ENCODE data around the gene TANC1.
A peak's percentile ranks its signal among the peaks of the same experiment; 100 is the strongest.

TANC1 gene

GRCh38 chr2:159118115-159118858 is 149.8 kb downstream of the TANC1 start:
- no peaks in the 10 kb centered on the region for H3K36me3 ChIP-seq (ENCODE audit: control insufficient read depth, insufficient read depth, low read length)
- no peaks in the 10 kb centered on the region for H3K27me3 ChIP-seq (ENCODE audit: control insufficient read depth, insufficient read depth, low read length)
- no peak overlapping the region for H3K4me3 ChIP-seq (ENCODE audit: low read depth, low read length)
- H3K4me1 ChIP-seq (ENCODE audit: control insufficient read depth, insufficient read depth, low read length) = peaks cover 3% of the 10 kb centered on the region; the same call in 1 of the 2 replicates
- H3K9ac ChIP-seq (ENCODE audit: low read length) = no peak overlapping the region
- no peak overlapping the region for H3K27ac ChIP-seq (ENCODE audit: low read depth, low read length)
- no peaks in the 10 kb centered on the region for H3K9me3 ChIP-seq (ENCODE audit: control insufficient read depth, insufficient read depth, low read depth, low read length)

GRCh38 chr2:159118859-159119500 is 150.5 kb downstream of the TANC1 start:
- no peaks in the 10 kb centered on the region for H3K27me3 ChIP-seq (ENCODE audit: control insufficient read depth, insufficient read depth, low read length)
- H3K9ac ChIP-seq (ENCODE audit: low read length) = no peak overlapping the region
- no peak overlapping the region for H3K27ac ChIP-seq (ENCODE audit: low read depth, low read length)

GRCh38 chr2:159119652-159120257 is 151.3 kb downstream of the TANC1 start:
- H3K27ac ChIP-seq (ENCODE audit: low read depth, low read length) = no peak overlapping the region
- no peak overlapping the region for H3K9ac ChIP-seq (ENCODE audit: low read length)
- no peaks in the 10 kb centered on the region for H3K27me3 ChIP-seq (ENCODE audit: control insufficient read depth, insufficient read depth, low read length)
- no peak overlapping the region for H3K4me3 ChIP-seq (ENCODE audit: low read depth, low read length)
- no peaks in the 10 kb centered on the region for H3K36me3 ChIP-seq (ENCODE audit: control insufficient read depth, insufficient read depth, low read length)
- H3K9me3 ChIP-seq (ENCODE audit: control insufficient read depth, insufficient read depth, low read depth, low read length) = no peaks in the 10 kb centered on the region
- peaks cover 10% of the 10 kb centered on the region for H3K4me1 ChIP-seq (ENCODE audit: control insufficient read depth, insufficient read depth, low read length)

More at GRCh38 chr2:159118859-159119500, 150.5 kb downstream of the TANC1 start:
- Histone ChIP-seq H3K4me3 (ENCODE audit: low read depth, low read length) (no peak overlapping the region), H3K4me1 (ENCODE audit: control insufficient read depth, insufficient read depth, low read length) (peaks cover 3% of the 10 kb centered on the region; the same call in 1 of the 2 replicates), H3K9me3 (ENCODE audit: control insufficient read depth, insufficient read depth, low read depth, low read length) (no peaks in the 10 kb centered on the region), H3K36me3 (ENCODE audit: control insufficient read depth, insufficient read depth, low read length) (no peaks in the 10 kb centered on the region)

GRCh38 chr2:159123786-159124185 is 155.3 kb downstream of the TANC1 start:
- peaks cover 12% of the 10 kb centered on the region for H3K4me1 ChIP-seq (ENCODE audit: control insufficient read depth, insufficient read depth, low read length)
- H3K9ac ChIP-seq (ENCODE audit: low read length) = no peak overlapping the region
- no peak overlapping the region for H3K4me3 ChIP-seq (ENCODE audit: low read depth, low read length)
- no peaks in the 10 kb centered on the region for H3K9me3 ChIP-seq (ENCODE audit: control insufficient read depth, insufficient read depth, low read depth, low read length)
- H3K27me3 ChIP-seq (ENCODE audit: control insufficient read depth, insufficient read depth, low read length) = no peaks in the 10 kb centered on the region
- no peak overlapping the region for H3K27ac ChIP-seq (ENCODE audit: low read depth, low read length)
- H3K36me3 ChIP-seq (ENCODE audit: control insufficient read depth, insufficient read depth, low read length) = no peaks in the 10 kb centered on the region

- Histone ChIP-seq H3K4me3 (ENCODE audit: low read depth, low read length) (no peak overlapping the region), H3K4me1 (ENCODE audit: control insufficient read depth, insufficient read depth, low read length) (peaks cover 12% of the 10 kb centered on the region), H3K36me3 (ENCODE audit: control insufficient read depth, insufficient read depth, low read length) (no peaks in the 10 kb centered on the region), H3K27ac (ENCODE audit: low read depth, low read length) (peak overlapping the region; percentile 74; the same call in 1 of the 2 replicates), H3K27me3 (ENCODE audit: control insufficient read depth, insufficient read depth, low read length) (no peaks in the 10 kb centered on the region), H3K9me3 (ENCODE audit: control insufficient read depth, insufficient read depth, low read depth, low read length) (no peaks in the 10 kb centered on the region), H3K9ac (ENCODE audit: low read length) (peak overlapping the region; percentile 51)
Observed at GRCh38 chr2:159124441-159124911, 156.0 kb downstream of the TANC1 start.

- no peak overlapping the region for H3K9ac ChIP-seq (ENCODE audit: low read length)
- H3K36me3 ChIP-seq (ENCODE audit: control insufficient read depth, insufficient read depth, low read length) = no peaks in the 10 kb centered on the region
- H3K4me3 ChIP-seq (ENCODE audit: low read depth, low read length) = no peak overlapping the region
- H3K27ac ChIP-seq (ENCODE audit: low read depth, low read length) = no peak overlapping the region; the same call in 1 of the 2 replicates
- H3K9me3 ChIP-seq (ENCODE audit: control insufficient read depth, insufficient read depth, low read depth, low read length) = no peaks in the 10 kb centered on the region
- H3K4me1 ChIP-seq (ENCODE audit: control insufficient read depth, insufficient read depth, low read length) = peaks cover 12% of the 10 kb centered on the region
- H3K27me3 ChIP-seq (ENCODE audit: control insufficient read depth, insufficient read depth, low read length) = no peaks in the 10 kb centered on the region
Observed at GRCh38 chr2:159124931-159125467, 156.6 kb downstream of the TANC1 start.

GRCh38 chr2:159125858-159126257 is 157.4 kb downstream of the TANC1 start:
- peaks cover 12% of the 10 kb centered on the region for H3K4me1 ChIP-seq (ENCODE audit: control insufficient read depth, insufficient read depth, low read length)

GRCh38 chr2:159126432-159127022 is 158.1 kb downstream of the TANC1 start:
- no peaks in the 10 kb centered on the region for H3K27me3 ChIP-seq (ENCODE audit: control insufficient read depth, insufficient read depth, low read length)
- no peak overlapping the region for H3K4me3 ChIP-seq (ENCODE audit: low read depth, low read length)
- no peaks in the 10 kb centered on the region for H3K36me3 ChIP-seq (ENCODE audit: control insufficient read depth, insufficient read depth, low read length)
- H3K4me1 ChIP-seq (ENCODE audit: control insufficient read depth, insufficient read depth, low read length) = peaks cover 14% of the 10 kb centered on the region
- no peak overlapping the region for H3K9ac ChIP-seq (ENCODE audit: low read length)
- H3K27ac ChIP-seq (ENCODE audit: low read depth, low read length) = no peak overlapping the region
- no peaks in the 10 kb centered on the region for H3K9me3 ChIP-seq (ENCODE audit: control insufficient read depth, insufficient read depth, low read depth, low read length)

More at GRCh38 chr2:159125858-159126257, 157.4 kb downstream of the TANC1 start:
- Histone ChIP-seq H3K36me3 (ENCODE audit: control insufficient read depth, insufficient read depth, low read length) (no peaks in the 10 kb centered on the region), H3K4me3 (ENCODE audit: low read depth, low read length) (no peak overlapping the region), H3K27ac (ENCODE audit: low read depth, low read length) (no peak overlapping the region), H3K27me3 (ENCODE audit: control insufficient read depth, insufficient read depth, low read length) (no peaks in the 10 kb centered on the region), H3K9me3 (ENCODE audit: control insufficient read depth, insufficient read depth, low read depth, low read length) (no peaks in the 10 kb centered on the region), H3K9ac (ENCODE audit: low read length) (no peak overlapping the region)

GRCh38 chr2:159128191-159128590 is 159.8 kb downstream of the TANC1 start:
- Histone ChIP-seq H3K9ac (ENCODE audit: low read length) (no peak overlapping the region), H3K9me3 (ENCODE audit: control insufficient read depth, insufficient read depth, low read depth, low read length) (no peaks in the 10 kb centered on the region), H3K4me1 (ENCODE audit: control insufficient read depth, insufficient read depth, low read length) (peaks cover 21% of the 10 kb centered on the region), H3K4me3 (ENCODE audit: low read depth, low read length) (no peak overlapping the region), H3K27ac (ENCODE audit: low read depth, low read length) (no peak overlapping the region), H3K27me3 (ENCODE audit: control insufficient read depth, insufficient read depth, low read length) (no peaks in the 10 kb centered on the region), H3K36me3 (ENCODE audit: control insufficient read depth, insufficient read depth, low read length) (no peaks in the 10 kb centered on the region)

GRCh38 chr2:159129269-159129668 is 160.8 kb downstream of the TANC1 start:
- H3K9ac ChIP-seq (ENCODE audit: low read length) = no peak overlapping the region
- H3K4me3 ChIP-seq (ENCODE audit: low read depth, low read length) = no peak overlapping the region
- H3K9me3 ChIP-seq (ENCODE audit: control insufficient read depth, insufficient read depth, low read depth, low read length) = no peaks in the 10 kb centered on the region
- H3K27me3 ChIP-seq (ENCODE audit: control insufficient read depth, insufficient read depth, low read length) = no peaks in the 10 kb centered on the region
- H3K36me3 ChIP-seq (ENCODE audit: control insufficient read depth, insufficient read depth, low read length) = no peaks in the 10 kb centered on the region
- no peak overlapping the region for H3K27ac ChIP-seq (ENCODE audit: low read depth, low read length)
- H3K4me1 ChIP-seq (ENCODE audit: control insufficient read depth, insufficient read depth, low read length) = peaks cover 19% of the 10 kb centered on the region

Measured in HUES6 (cell line).